Measurements from ENCODE around the gene TTLL8. TPM values are rescaled to one million over a fixed set of nuclear protein-coding genes. Genes with fewer than 3 reads are reported as not detected.

Gene TTLL8
- total and polyA plus RNA-seq, 2 of the 8 experiments (the other 6 are each of a cell fraction or from before 2014, with no cell fraction given) = not detected

DNA sequence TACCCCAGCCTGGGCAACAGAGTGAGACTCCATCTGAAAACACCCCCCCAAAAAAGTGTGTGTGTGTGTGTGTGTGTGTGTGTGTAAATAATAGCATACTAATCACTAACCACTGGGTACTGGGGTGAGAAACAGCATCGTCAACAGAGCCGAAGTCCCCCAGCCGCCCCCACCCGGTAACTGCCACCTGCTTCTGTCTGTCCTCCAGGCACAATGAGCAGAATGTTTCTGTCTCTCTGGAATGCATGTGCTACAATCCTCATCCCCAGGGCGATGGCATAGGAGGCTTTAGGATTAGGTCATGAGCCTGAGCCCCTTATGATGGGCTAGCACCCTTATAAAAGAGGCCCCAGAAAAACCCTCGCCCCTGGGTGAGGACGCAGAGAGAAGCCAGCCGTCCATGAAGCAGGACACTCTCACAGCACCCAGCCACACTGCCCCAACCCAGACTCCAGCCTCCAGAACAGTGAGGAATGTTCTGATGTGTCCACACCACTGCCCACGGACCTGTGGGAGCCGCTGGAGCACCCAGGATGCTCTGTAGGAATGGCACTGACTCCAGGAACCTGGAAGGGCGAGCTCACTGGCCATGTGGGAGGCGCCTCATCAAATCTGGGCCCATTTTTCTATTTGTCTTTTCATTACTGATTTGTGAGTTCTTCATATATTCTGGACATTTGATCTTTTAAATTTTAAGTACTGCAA, 9.9 kb downstream of the TTLL8 start:
- FAIRE-seq (no peak), DNase-seq (ENCODE audit: low read depth in 1 of 2, low spot score in 2 of 2) (no peak)
- Histone ChIP-seq H2BK5ac (ENCODE audit: low read depth, low read length) (no peak overlapping the region), H3K27ac (ENCODE audit: low read depth, low read length) (no peak overlapping the region), H2AK5ac (ENCODE audit: low read depth, low read length) (no peak overlapping the region), H2BK15ac (ENCODE audit: low read length) (no peak overlapping the region), H3K36me3 (ENCODE audit: control insufficient read depth in 2 of 4, insufficient read depth in 4 of 4, low read length in 3 of 4) (no peaks in the 10 kb centered on the region), H3K23me2 (ENCODE audit: low read depth, low read length) (no peaks in the 10 kb centered on the region), H2BK120ac (replicated peaks; ENCODE audit: low read depth, low read length) (no peak overlapping the region), H3K14ac (ENCODE audit: insufficient read length) (no peak overlapping the region), H3K4me3 (ENCODE audit: extremely low read depth in 1 of 4, insufficient read depth in 2 of 4, low read depth in 3 of 4, low read length in 4 of 4) (no peak overlapping the region), H3K4me1 (replicated peaks in 1 of 4; ENCODE audit: control insufficient read depth in 3 of 4, insufficient read depth in 4 of 4, low read length in 3 of 4) (no peaks in the 10 kb centered on the region; a peak in 1 of 7 replicates), H4K5ac (ENCODE audit: insufficient read length, low read depth, low read length) (no peak overlapping the region), H3K18ac (ENCODE audit: extremely low read depth, low read length) (no peak overlapping the region), H2BK12ac (ENCODE audit: low read depth, low read length) (no peak overlapping the region), H3K23ac (ENCODE audit: insufficient read length) (no peak overlapping the region), H3K79me2 (ENCODE audit: control insufficient read depth in 1 of 2, insufficient read depth in 2 of 2, low read length in 2 of 2) (no peaks in the 10 kb centered on the region), H4K8ac (ENCODE audit: extremely low read depth, insufficient read depth, low read length) (no peak overlapping the region), H2AFZ (ENCODE audit: low read length) (no peak overlapping the region), H2BK20ac (ENCODE audit: low read length) (no peak overlapping the region), H3K79me1 (ENCODE audit: low read depth, low read length) (no peaks in the 10 kb centered on the region), H4K20me1 (replicated peaks in 1 of 2; ENCODE audit: control insufficient read depth in 1 of 2, insufficient read depth in 2 of 2, low read length in 2 of 2) (no peaks in the 10 kb centered on the region), H3K9me3 (ENCODE audit: insufficient read depth in 2 of 2, low read depth in 1 of 2, low read length in 1 of 2) (0 out of 4 replicates have a peak, but pooled peaks cover 0 to under 1% of the 10 kb centered on the region in 2 experiments), H3K4ac (replicated peaks; ENCODE audit: insufficient read length, low read depth, low read length) (no peak overlapping the region), H4K91ac (replicated peaks; ENCODE audit: insufficient read length, low read length) (no peak overlapping the region), H3K27me3 (replicated peaks in 1 of 4; ENCODE audit: control insufficient read depth in 3 of 4, extremely low read depth in 1 of 4, insufficient read depth in 3 of 4, low read length in 3 of 4) (no peaks in the 10 kb centered on the region), H3K56ac (replicated peaks; ENCODE audit: insufficient read length, low read depth, low read length) (no peak overlapping the region), H3K9ac (replicated peaks in 1 of 4; ENCODE audit: extremely low read depth in 1 of 4, low read depth in 3 of 4, low read length in 3 of 4) (no peak overlapping the region), H3K4me2 (ENCODE audit: insufficient read depth in 1 of 2, low read depth in 2 of 2, low read length in 2 of 2) (no peak overlapping the region)
- ChIA-PET CTCF (ENCODE audit: partially characterized antibody) (no interaction called here), POLR2A (ENCODE audit: partially characterized antibody) (no interaction called here)
- WGBS, 2 experiments (ENCODE audit: extremely low coverage in 1 of 2, insufficient coverage in 1 of 2, insufficient read length in 1 of 2, insufficient replicate concordance in 2 of 2, low coverage in 1 of 2, low lambda C conversion rate in 2 of 2, missing lambda C conversion rate in 1 of 2) = 82% methylated on average over 12 of the region's 12 CpGs; no CpG with 5 or more reads in 1 of the 2 experiments
- TF ChIP-seq MAFK (IDR thresholded peaks at IDR 0.05; ENCODE audit: low read depth, low read length) (no peak), BCL11A (IDR thresholded peaks at IDR 0.05; ENCODE audit: low read depth in 2 of 2, low read length in 2 of 2) (no peak), POU5F1 (IDR thresholded peaks at IDR 0.05; ENCODE audit: low read depth, low read length) (no peak), CREB1 (IDR thresholded peaks at IDR 0.05) (no peak), CBX8 (IDR thresholded peaks at IDR 0.05; ENCODE audit: borderline replicate concordance, low read depth, low read length) (no peak), BACH1 (IDR thresholded peaks at IDR 0.05; ENCODE audit: low read length) (no peak), TAF1 (IDR thresholded peaks at IDR 0.05; ENCODE audit: low read depth, low read length) (no peak), EP300 (IDR thresholded peaks at IDR 0.05; ENCODE audit: borderline replicate concordance in 1 of 2, low read depth in 2 of 2, low read length in 2 of 2) (no peak), EGR1 (IDR thresholded peaks at IDR 0.05; ENCODE audit: borderline replicate concordance, low read depth, low read length) (no peak), SAP30 (IDR thresholded peaks at IDR 0.05; ENCODE audit: insufficient read depth, insufficient replicate concordance, low read length) (no peak), POLR2A (IDR thresholded peaks at IDR 0.05; ENCODE audit: control extremely low read depth in 1 of 2, low read depth in 2 of 2, low read length in 2 of 2) (no peak), TBP (IDR thresholded peaks at IDR 0.05; ENCODE audit: low read depth, low read length) (no peak)
- TF ChIP-seq, protein P1, sequence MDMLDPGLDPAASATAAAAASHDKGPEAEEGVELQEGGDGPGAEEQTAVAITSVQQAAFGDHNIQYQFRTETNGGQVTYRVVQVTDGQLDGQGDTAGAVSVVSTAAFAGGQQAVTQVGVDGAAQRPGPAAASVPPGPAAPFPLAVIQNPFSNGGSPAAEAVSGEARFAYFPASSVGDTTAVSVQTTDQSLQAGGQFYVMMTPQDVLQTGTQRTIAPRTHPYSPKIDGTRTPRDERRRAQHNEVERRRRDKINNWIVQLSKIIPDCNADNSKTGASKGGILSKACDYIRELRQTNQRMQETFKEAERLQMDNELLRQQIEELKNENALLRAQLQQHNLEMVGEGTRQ (IDR thresholded peaks at IDR 0.05; ENCODE audit: low read length) = no peak

All from H1 (cell line).